CD14-positive monocyte (primary cell): Measurements from ENCODE around the gene PIAS4. TPM values are rescaled to one million over a fixed set of nuclear protein-coding genes. Genes with fewer than 3 reads are reported as not detected.

Experiments
- DNase-seq, 3 donors: peaks; one replicate each; pipeline ENCODE4 v3.0.0-alpha.2; 2011 to 2022
- H2AFZ ChIP-seq: 2 replicates; pipeline ENCODE4 v1.6.0; 2012; ENCODE audit warnings: mild to moderate bottlenecking, low read depth, low read length, inconsistent platforms; ENCODE audit not compliant: insufficient read depth, poor library complexity, severe bottlenecking
- H3K27ac ChIP-seq, 2 donors: 1 replicate in 1 of 2; 2 replicates in 1 of 2; pipeline ENCODE4 v1.5.1; 2012 to 2013; ENCODE audit warnings: low read length in 2 of 2, control low read depth in 1 of 2, inconsistent platforms in 1 of 2, low read depth in 1 of 2, mild to moderate bottlenecking in 1 of 2
- H3K27me3 ChIP-seq, 2 donors: one replicate each; pipeline versions ENCODE4 v1.6.0 to v1.6.1; 2011 to 2013; ENCODE audit warnings: low read length in 2 of 2; ENCODE audit not compliant: control insufficient read depth in 2 of 2, insufficient read depth in 2 of 2
- H3K36me3 ChIP-seq, 2 donors: replicated peaks in 1 of 2; 1 replicate in 1 of 2; 2 replicates in 1 of 2; pipeline versions ENCODE4 v1.5.1 to v1.6.1; 2012 to 2013; ENCODE audit warnings: low read length in 2 of 2, control low read depth in 1 of 2, inconsistent platforms in 1 of 2, mild to moderate bottlenecking in 1 of 2; ENCODE audit not compliant: insufficient read depth in 2 of 2, control insufficient read depth in 1 of 2
- H3K4me1 ChIP-seq, 2 donors: 1 replicate in 1 of 2; 2 replicates in 1 of 2; pipeline versions ENCODE4 v1.5.1 to v1.6.1; 2012 to 2013; ENCODE audit warnings: low read length in 2 of 2, control low read depth in 1 of 2, inconsistent platforms in 1 of 2, mild to moderate bottlenecking in 1 of 2, moderate library complexity in 1 of 2; ENCODE audit not compliant: insufficient read depth in 2 of 2, control insufficient read depth in 1 of 2
- H3K4me2 ChIP-seq: replicated peaks from 2 replicates; pipeline ENCODE3; 2012; ENCODE audit warnings: low read length, moderate library complexity, mild to moderate bottlenecking; ENCODE audit not compliant: poor library complexity, severe bottlenecking; ENCODE audit errors: extremely low read depth
- H3K4me3 ChIP-seq, 3 experiments: fragments of 200-600 bp in 1 of 3; sonication (generic) in 1 of 3; replicated peaks in 1 of 3; 1 replicate in 2 of 3; 2 replicates in 1 of 3; pipeline ENCODE4 v1.5.1; 2011 to 2013; ENCODE audit warnings: low read length in 3 of 3, mild to moderate bottlenecking in 3 of 3, control low read depth in 2 of 3, low read depth in 2 of 3, inconsistent platforms in 1 of 3, moderate library complexity in 1 of 3
- H3K79me2 ChIP-seq: 2 replicates; pipeline ENCODE4 v1.6.0; 2012; ENCODE audit warnings: mild to moderate bottlenecking, control low read depth, inconsistent platforms, low read length, moderate library complexity; ENCODE audit not compliant: insufficient read depth
- H3K9ac ChIP-seq: 2 replicates; pipeline ENCODE4 v1.6.0; 2017; ENCODE audit warnings: low read length, mild to moderate bottlenecking; ENCODE audit not compliant: insufficient read depth, poor library complexity, severe bottlenecking
- H3K9me3 ChIP-seq, 2 donors: replicated peaks in 1 of 2; 1 replicate in 1 of 2; 2 replicates in 1 of 2; pipeline versions ENCODE4 v1.5.1 to v1.6.1; 2012 to 2013; ENCODE audit warnings: low read length in 2 of 2, control low read depth in 1 of 2; ENCODE audit not compliant: control insufficient read depth in 1 of 2, insufficient read depth in 1 of 2
- H4K20me1 ChIP-seq: 2 replicates; pipeline ENCODE4 v1.6.0; 2012; ENCODE audit warnings: mild to moderate bottlenecking, low read length, control low read depth, moderate library complexity; ENCODE audit not compliant: insufficient read depth
- H3K27ac Mint-ChIP-seq, 7 donors: one replicate each; pipeline ENCODE4 v1.8.0; 2020; ENCODE audit warnings: mild to moderate bottlenecking in 7 of 7, mixed read lengths in 7 of 7, moderate library complexity in 6 of 7, inconsistent platforms in 2 of 7
- H3K27me3 Mint-ChIP-seq, 3 donors: one replicate each; pipeline ENCODE4 v1.8.0; 2021 to 2022; ENCODE audit warnings: low read depth in 3 of 3, mild to moderate bottlenecking in 3 of 3, mixed read lengths in 3 of 3, moderate library complexity in 3 of 3, inconsistent platforms in 1 of 3
- H3K36me3 Mint-ChIP-seq, 2 donors: one replicate each; pipeline ENCODE4 v1.8.0; 2020; ENCODE audit warnings: mixed read lengths in 2 of 2, inconsistent platforms in 1 of 2, mild to moderate bottlenecking in 1 of 2
- H3K4me1 Mint-ChIP-seq: one replicate; pipeline ENCODE4 v1.8.0; 2020; ENCODE audit warnings: mild to moderate bottlenecking, mixed read lengths
- H3K4me3 Mint-ChIP-seq, 2 donors: one replicate each; pipeline ENCODE4 v1.8.0; 2020; ENCODE audit warnings: mild to moderate bottlenecking in 2 of 2, mixed read lengths in 2 of 2, moderate library complexity in 1 of 2
- H3K9me3 Mint-ChIP-seq, 7 donors: one replicate each; pipeline ENCODE4 v1.8.0; 2020 to 2022; ENCODE audit warnings: mixed read lengths in 7 of 7, mild to moderate bottlenecking in 6 of 7, moderate library complexity in 6 of 7, inconsistent platforms in 2 of 7
- CTCF ChIP-seq: fragments of 200-600 bp; IDR thresholded peaks from one replicate; pipeline ENCODE4 v1.8.0; 2022; ENCODE audit warnings: antibody characterized with exemption, mild to moderate bottlenecking
- WGBS: methylation state at CpG from one replicate; pipeline ENCODE4 v1.1.5; 2013; ENCODE audit warnings: missing lambda C conversion rate; ENCODE audit not compliant: insufficient coverage; 5-methylcytosine and 5-hydroxymethylcytosine counted together
- intact Hi-C, 2 donors: fragments of 100-400 bp; cut with micrococcal nuclease; formaldehyde crosslinking; loops; one replicate each; pipeline versions ENCODE4 v1.15.0 to v1.15.1; 2023
- polyA plus RNA-seq, 3 donors: library from polyadenylated mRNA; depleted of rRNA in 1 of 3; unstranded in 2 of 3; stranded (reverse) in 1 of 3; fragments of 300-500 nt in 2 of 3; fragments of >200 nt in 1 of 3; fragmentation: Illumina TruSeq in 2 of 3; gene quantifications; 1 replicate in 2 of 3; 2 replicates in 1 of 3; pipeline ENCODE4 v1.2.3, GENCODE V29; 2012 to 2021

The PIAS4 gene
- polyA plus RNA-seq, 3 donors = 2.3 to 8.1 (median 5.9) TPM

- peaks cover 29 to 44% of the 10 kb centered on the region in 2 donors for H3K36me3 ChIP-seq
- H3K4me2 ChIP-seq = no peak overlapping the region
- WGBS = 91% methylated on average over 6 of the region's 31 CpGs
- no peaks in the 10 kb centered on the region for H3K9me3 ChIP-seq
- Mint-ChIP-seq H3K27ac (no peak overlapping the region), H3K36me3 (peaks cover 29 to 54% of the 10 kb centered on the region in 2 donors), H3K9me3 (no peaks in the 10 kb centered on the region), H3K27me3 (peaks cover 0 to 3% (median 0%) of the 10 kb centered on the region in 3 donors), H3K4me1 (no peaks in the 10 kb centered on the region), H3K4me3 (no peak overlapping the region)
- H3K4me1 ChIP-seq = no peaks in the 10 kb centered on the region
- no peak overlapping the region for H2AFZ ChIP-seq
- no peak for TF ChIP-seq CTCF
- H3K27me3 ChIP-seq = no peaks in the 10 kb centered on the region
- H3K4me3 ChIP-seq = no peak overlapping the region
- intact Hi-C loops = no loop called here
- H3K27ac ChIP-seq = no peak overlapping the region
- no peak overlapping the region for H3K9ac ChIP-seq
- H3K79me2 ChIP-seq = peaks cover 68% of the 10 kb centered on the region
- peaks cover 95% of the 10 kb centered on the region for H4K20me1 ChIP-seq
- DNase-seq = no peak
These were observed 36.6 kb downstream of the PIAS4 start for GRCh38 chr19:4043966-4044715.

DNA sequence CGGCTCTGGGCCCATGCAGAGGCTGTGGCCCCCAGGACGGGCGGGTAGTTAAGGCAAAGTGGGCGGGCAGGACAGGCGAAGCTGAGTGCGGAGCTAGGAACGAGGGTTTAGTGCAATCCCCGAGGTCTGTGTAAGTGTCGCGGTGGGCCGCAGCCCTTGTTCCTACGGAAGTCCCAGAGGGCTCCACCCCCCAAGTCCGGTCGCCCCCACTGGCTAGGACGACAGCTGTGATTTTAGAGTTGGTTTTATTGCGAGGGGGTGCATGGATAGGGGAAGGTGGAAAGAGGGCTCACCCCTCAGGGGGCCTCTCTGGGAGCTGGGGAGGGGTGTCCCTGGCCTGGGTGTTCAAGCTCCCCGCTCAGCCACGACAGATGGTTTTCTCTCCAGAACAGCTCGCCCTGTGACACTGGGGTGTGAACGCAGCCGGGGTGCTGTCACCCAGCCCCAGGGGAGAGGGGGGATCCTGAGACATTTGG is 37.5 kb downstream of the PIAS4 start:
- Histone ChIP-seq H2AFZ (no peak overlapping the region), H3K79me2 (peaks cover 77% of the 10 kb centered on the region), H3K27me3 (no peaks in the 10 kb centered on the region), H3K4me2 (no peak overlapping the region), H3K36me3 (peaks cover 38 to 53% of the 10 kb centered on the region in 2 donors), H4K20me1 (peaks cover 95% of the 10 kb centered on the region), H3K9ac (no peak overlapping the region), H3K4me1 (no peaks in the 10 kb centered on the region), H3K27ac (no peak overlapping the region), H3K9me3 (no peaks in the 10 kb centered on the region), H3K4me3 (no peak overlapping the region)
- DNase-seq = no peak
- Mint-ChIP-seq H3K36me3 (peaks cover 35 to 63% of the 10 kb centered on the region in 2 donors), H3K4me1 (peaks cover 3% of the 10 kb centered on the region), H3K9me3 (no peaks in the 10 kb centered on the region), H3K27me3 (peaks cover 0 to 3% (median 0%) of the 10 kb centered on the region in 3 donors), H3K27ac (no peak overlapping the region), H3K4me3 (no peak overlapping the region)
- intact Hi-C loops = no loop called here
- WGBS = 92% methylated on average over 11 of the region's 21 CpGs
- no peak for TF ChIP-seq CTCF
